NCI-H2171 (cell line): Measurements from ENCODE around the gene ENPP6.
"Not testable (repeated sequence)": the region's sequence is repeated elsewhere in the genome, so short reads cannot be mapped to it uniquely, and the experiment has no call there.

Experiments used
- DNase-seq: peaks from one replicate; lab custom pipeline; 2025; lab: John Stamatoyannopoulos, UW

Gene ENPP6

GRCh38 chr4:184235526-184235925, 17.9 kb upstream of the ENPP6 start:
- no peak for DNase-seq

GRCh38 chr4:184234155-184234554, 16.5 kb upstream of the ENPP6 start:
- no peak for DNase-seq

- DNase-seq: no peak
Observed at GRCh38 chr4:184232975-184233374, 15.3 kb upstream of the ENPP6 start.

GRCh38 chr4:184232202-184232601, 14.5 kb upstream of the ENPP6 start:
- DNase-seq: no peak

GRCh38 chr4:184231573-184231972, 13.9 kb upstream of the ENPP6 start:
- no peak for DNase-seq

GRCh38 chr4:184228056-184228705, 10.5 kb upstream of the ENPP6 start:
- DNase-seq: no peak

GRCh38 chr4:184216515-184216914, 1.2 kb downstream of the ENPP6 start:
- no peak for DNase-seq

GRCh38 chr4:184215709-184216328, 1.9 kb downstream of the ENPP6 start:
- no peak for DNase-seq

GRCh38 chr4:184214931-184215330, 2.7 kb downstream of the ENPP6 start:
- no peak for DNase-seq

GRCh38 chr4:184207734-184208607, 9.7 kb downstream of the ENPP6 start:
- not testable (repeated sequence) for DNase-seq

GRCh38 chr4:184205243-184205642, 12.4 kb downstream of the ENPP6 start:
- no peak for DNase-seq

GRCh38 chr4:184203300-184203699, 14.4 kb downstream of the ENPP6 start:
- no peak for DNase-seq

- no peak for DNase-seq
Observed at GRCh38 chr4:184201179-184201578, 16.5 kb downstream of the ENPP6 start.

GRCh38 chr4:184200296-184200695, 17.4 kb downstream of the ENPP6 start:
- no peak for DNase-seq

- no peak for DNase-seq
Observed at GRCh38 chr4:184199780-184200179, 17.9 kb downstream of the ENPP6 start.

- DNase-seq: no peak
Observed at GRCh38 chr4:184198190-184198589, 19.5 kb downstream of the ENPP6 start.

- no peak for DNase-seq
Observed at GRCh38 chr4:184197536-184198082, 20.1 kb downstream of the ENPP6 start.

- DNase-seq: no peak
Observed at GRCh38 chr4:184196730-184197385, 20.8 kb downstream of the ENPP6 start.

- no peak for DNase-seq
Observed at GRCh38 chr4:184193556-184194525, 23.8 kb downstream of the ENPP6 start.

- no peak for DNase-seq
Observed at GRCh38 chr4:184192933-184193332, 24.7 kb downstream of the ENPP6 start.

GRCh38 chr4:184191267-184191666, 26.4 kb downstream of the ENPP6 start:
- no peak for DNase-seq
